GM23248 (cell line): Measurements from ENCODE around the gene MYRFL.

Experiments
- EZH2 ChIP-seq: fragments of 200-600 bp; sonication (generic); IDR thresholded peaks from 2 replicates; pipeline ENCODE4 v1.6.1; 2018; ENCODE audit warnings: antibody characterized with exemption, mild to moderate bottlenecking; ENCODE audit not compliant: insufficient read depth, poor library complexity, severe bottlenecking
- EZH2phosphoT487 ChIP-seq: fragments of 200-600 bp; sonication (generic); IDR thresholded peaks from 2 replicates; pipeline ENCODE4 v1.6.1; 2018; ENCODE audit warnings: antibody characterized with exemption, moderate library complexity, mild to moderate bottlenecking, low read depth; ENCODE audit not compliant: insufficient read depth

GRCh38 chr12:69824966-69825560, at the start of gene MYRFL:
- TF ChIP-seq EZH2 (no peak), EZH2phosphoT487 (no peak)
